ENCODE measurements around the gene BAZ2B. TPM values are rescaled to one million over a fixed set of nuclear protein-coding genes. Genes with fewer than 3 reads are reported as not detected.

BAZ2B gene
- total RNA-seq, 2 experiments from 2014 or later, result 3.7 to 11.8 TPM

DNA sequence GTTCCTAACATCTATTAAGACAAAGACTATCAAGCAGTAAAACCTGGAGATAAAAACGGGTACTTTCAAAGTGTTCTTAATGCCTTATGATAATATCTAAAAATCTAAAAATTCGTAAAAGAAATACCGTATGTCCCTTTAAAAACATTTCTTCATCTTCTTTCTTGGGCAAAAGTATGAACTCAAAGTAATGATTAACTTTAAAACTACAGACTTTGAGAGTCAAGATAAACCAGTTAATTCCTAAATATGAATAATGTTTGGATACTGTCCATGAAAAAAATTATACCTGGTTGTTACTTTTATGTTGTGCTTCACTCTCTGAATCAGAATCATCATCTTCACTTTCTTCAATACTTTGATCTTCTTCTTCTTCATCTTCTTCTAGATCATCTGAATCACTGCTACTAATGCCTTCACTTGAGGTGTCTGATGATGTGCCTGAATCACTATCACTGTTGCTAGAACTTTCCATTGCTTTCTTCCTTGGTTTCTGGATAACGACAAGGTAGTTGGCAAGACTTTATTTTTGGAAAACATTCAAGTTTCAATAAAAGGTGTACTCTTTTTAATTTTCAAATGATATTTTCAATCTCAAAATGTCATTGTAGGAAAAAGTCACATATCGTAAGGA, 177.5 kb downstream of the BAZ2B start:
- ChIA-PET CTCF (ENCODE audit: unreplicated experiment) (no interaction called here), POLR2A (no interaction called here)
- Histone ChIP-seq H4K20me1 (ENCODE audit: insufficient read depth, low read length) (no peaks in the 10 kb centered on the region), H3K9me2 (ENCODE audit: insufficient read depth, low read length) (no peaks in the 10 kb centered on the region), H3K9me3 (ENCODE audit: low read length) (no peaks in the 10 kb centered on the region), H3K4me3 (ENCODE audit: low read depth, low read length, poor library complexity, severe bottlenecking) (no peak overlapping the region), H3K36me3 (ENCODE audit: insufficient read depth, low read length) (no peaks in the 10 kb centered on the region), H2AFZ (ENCODE audit: low read length) (no peak overlapping the region), H3K79me2 (ENCODE audit: insufficient read depth, low read depth, low read length) (no peaks in the 10 kb centered on the region), H3K27ac (ENCODE audit: low read depth, low read length, poor library complexity, severe bottlenecking) (no peak overlapping the region), H3K4me2 (ENCODE audit: low read length) (no peak overlapping the region), H3K4me1 (ENCODE audit: insufficient read depth, low read length, poor library complexity, severe bottlenecking) (no peaks in the 10 kb centered on the region)
- BruUV-seq (replicated peaks), result no TSS peak
- TF ChIP-seq CTCF (conservative IDR thresholded peaks at IDR 0.05; ENCODE audit: low read length) (no peak), EZH2phosphoT487 (IDR thresholded peaks at IDR 0.05; ENCODE audit: borderline replicate concordance, low read depth, low read length) (no peak)
- intact Hi-C loops (cut with micrococcal nuclease; ENCODE audit: unreplicated experiment), result no loop called here
- no peak for DNase-seq (ENCODE audit: low spot score)

GRCh38 chr2:159438284-159438683, 178.1 kb downstream of the BAZ2B start:
- Histone ChIP-seq H3K27ac (ENCODE audit: low read depth, low read length, poor library complexity, severe bottlenecking) (no peak overlapping the region), H3K36me3 (ENCODE audit: insufficient read depth, low read length) (no peaks in the 10 kb centered on the region), H3K79me2 (ENCODE audit: insufficient read depth, low read depth, low read length) (no peaks in the 10 kb centered on the region), H3K4me1 (ENCODE audit: insufficient read depth, low read length, poor library complexity, severe bottlenecking) (no peaks in the 10 kb centered on the region), H3K9me2 (ENCODE audit: insufficient read depth, low read length) (no peaks in the 10 kb centered on the region), H2AFZ (ENCODE audit: low read length) (no peak overlapping the region), H4K20me1 (ENCODE audit: insufficient read depth, low read length) (no peaks in the 10 kb centered on the region), H3K4me2 (ENCODE audit: low read length) (no peak overlapping the region), H3K4me3 (ENCODE audit: low read depth, low read length, poor library complexity, severe bottlenecking) (no peak overlapping the region), H3K9me3 (ENCODE audit: low read length) (no peaks in the 10 kb centered on the region)
- POLR2A ChIA-PET, result no interaction called here
- CTCF ChIA-PET (ENCODE audit: unreplicated experiment), result no interaction called here
- no peak for DNase-seq (ENCODE audit: low spot score)
- intact Hi-C loops (cut with micrococcal nuclease; ENCODE audit: unreplicated experiment), result no loop called here
- BruUV-seq (replicated peaks), result no TSS peak
- TF ChIP-seq EZH2phosphoT487 (IDR thresholded peaks at IDR 0.05; ENCODE audit: borderline replicate concordance, low read depth, low read length), result no peak

- CTCF ChIA-PET (ENCODE audit: unreplicated experiment), result no interaction called here
- H2AFZ ChIP-seq (ENCODE audit: low read length), result no peak overlapping the region
Observed at GRCh38 chr2:159432610-159433009, 183.7 kb downstream of the BAZ2B start.

More at GRCh38 chr2:159432610-159433009, 183.7 kb downstream of the BAZ2B start:
- DNase-seq (ENCODE audit: low spot score), result no peak
- no peaks in the 10 kb centered on the region for H4K20me1 ChIP-seq (ENCODE audit: insufficient read depth, low read length)
- no TSS peak for BruUV-seq (replicated peaks)
- H3K4me3 ChIP-seq (ENCODE audit: low read depth, low read length, poor library complexity, severe bottlenecking), result no peak overlapping the region
- H3K9me3 ChIP-seq (ENCODE audit: low read length), result no peaks in the 10 kb centered on the region
- no peaks in the 10 kb centered on the region for H3K9me2 ChIP-seq (ENCODE audit: insufficient read depth, low read length)
- H3K4me1 ChIP-seq (ENCODE audit: insufficient read depth, low read length, poor library complexity, severe bottlenecking), result no peaks in the 10 kb centered on the region
- TF ChIP-seq EZH2phosphoT487 (IDR thresholded peaks at IDR 0.05; ENCODE audit: borderline replicate concordance, low read depth, low read length), result no peak
- no peak for TF ChIP-seq CTCF (conservative IDR thresholded peaks at IDR 0.05; ENCODE audit: low read length)
- no peak overlapping the region for H3K27ac ChIP-seq (ENCODE audit: low read depth, low read length, poor library complexity, severe bottlenecking)
- intact Hi-C loops (cut with micrococcal nuclease; ENCODE audit: unreplicated experiment), result no loop called here
- no peaks in the 10 kb centered on the region for H3K36me3 ChIP-seq (ENCODE audit: insufficient read depth, low read length)
- no peak overlapping the region for H3K4me2 ChIP-seq (ENCODE audit: low read length)
- H3K79me2 ChIP-seq (ENCODE audit: insufficient read depth, low read depth, low read length), result no peaks in the 10 kb centered on the region
- POLR2A ChIA-PET, result interaction anchor here (1.5 to 2.1 kb wide), 2 partner anchors 9 to 18 kb away, joined by 3 to 7 read pairs; no protein-coding TSS in a partner anchor
